GM18873 (cell line): ENCODE results near the gene CDC42BPG.

Source experiments
- ATAC-seq: cut with Tn5 transposase; IDR thresholded peaks from one replicate; pipeline ENCODE4 v1.9.1; 2021; ENCODE audit warnings: mild to moderate bottlenecking, moderate library complexity, moderate number of reproducible peaks; ENCODE audit not compliant: unreplicated experiment, low FRiP score

CDC42BPG gene

DNA sequence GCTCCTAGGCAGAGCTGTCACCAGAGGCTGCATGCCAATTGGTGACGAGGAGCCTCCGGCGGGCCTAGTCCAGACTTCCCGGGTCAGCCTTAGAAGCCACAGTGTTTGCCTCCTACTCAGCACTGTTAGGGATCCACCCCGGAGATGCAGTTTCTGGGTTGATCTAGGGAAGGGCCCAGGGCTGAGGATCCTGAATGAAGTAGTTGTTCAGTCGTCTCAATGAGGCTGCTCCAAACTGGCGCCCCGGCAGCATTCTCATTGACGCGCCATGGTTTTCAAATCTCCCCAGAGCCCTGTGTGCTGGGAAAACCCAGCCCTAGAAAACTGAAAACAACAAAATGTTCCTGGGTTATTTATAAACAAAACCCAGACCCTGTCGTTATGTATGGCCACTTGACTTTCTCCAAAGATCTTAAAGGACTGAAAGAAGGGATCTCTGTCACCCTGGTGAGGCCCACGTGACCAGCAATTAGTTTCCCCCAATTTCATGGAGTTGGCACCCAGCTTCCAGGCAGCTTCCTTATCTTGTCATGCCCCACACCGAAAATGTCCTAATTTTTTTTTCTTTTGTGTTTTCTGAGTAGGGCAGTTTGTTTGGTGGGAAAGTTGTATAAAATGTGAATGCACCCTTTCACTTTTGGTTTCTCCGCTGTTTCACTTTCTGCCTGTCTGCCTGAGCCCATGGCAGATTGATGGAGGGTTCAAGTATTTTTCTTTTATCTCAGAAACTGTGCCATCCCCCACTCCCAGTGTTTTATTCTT is 36.0 kb upstream of the CDC42BPG start:
- ATAC-seq = no peak

GRCh38 chr11:64879244-64879900 is 34.9 kb upstream of the CDC42BPG start:
- ATAC-seq = no peak

DNA sequence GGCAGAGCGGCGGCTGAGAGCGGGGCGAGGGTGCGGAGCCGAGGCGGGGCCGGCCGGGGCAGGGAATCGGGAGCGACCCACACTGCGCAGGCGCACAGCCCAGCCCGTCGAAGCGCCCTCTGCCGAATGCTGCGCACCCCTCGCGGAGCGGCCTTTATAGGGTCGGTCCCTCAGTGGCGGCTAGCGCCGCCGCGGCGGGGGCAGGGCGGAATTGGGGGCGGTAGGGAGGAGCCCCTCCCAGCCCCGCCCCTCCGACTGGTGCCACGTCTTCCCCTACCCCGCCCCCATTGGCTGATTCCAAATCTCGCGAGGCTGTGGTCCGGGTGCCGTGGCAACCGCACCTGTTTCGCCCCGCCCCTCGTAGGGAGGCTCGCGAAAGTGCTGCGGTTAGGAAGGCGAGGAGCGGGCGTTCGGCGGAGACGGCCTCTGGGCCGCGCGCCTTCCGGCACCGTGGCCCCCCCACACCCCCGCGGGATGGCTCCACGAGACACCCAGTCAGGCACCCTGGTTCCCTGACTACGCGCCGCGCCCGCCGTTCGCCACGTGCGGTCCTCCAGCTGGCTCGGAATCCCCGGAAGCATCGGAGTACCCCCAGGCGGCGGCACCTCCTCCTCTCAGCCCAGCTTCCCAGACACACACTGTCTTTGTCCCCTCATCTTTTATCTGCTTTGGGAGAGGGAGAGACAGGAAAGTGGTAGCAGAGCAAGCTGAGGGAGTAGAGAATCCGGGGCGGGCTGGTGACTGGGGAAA is 34.2 kb upstream of the CDC42BPG start, which contains the start of gene EHD1:
Gene EHD1, minus strand, starts transcription at position 128 of the 750 bp plus-strand sequence. CDS start 157 bp downstream, outside the sequence.
- ATAC-seq = peak; percentile 55

- peak; percentile 25 for ATAC-seq
These were observed 33.7 kb upstream of the CDC42BPG start for GRCh38 chr11:64878223-64878493.

DNA sequence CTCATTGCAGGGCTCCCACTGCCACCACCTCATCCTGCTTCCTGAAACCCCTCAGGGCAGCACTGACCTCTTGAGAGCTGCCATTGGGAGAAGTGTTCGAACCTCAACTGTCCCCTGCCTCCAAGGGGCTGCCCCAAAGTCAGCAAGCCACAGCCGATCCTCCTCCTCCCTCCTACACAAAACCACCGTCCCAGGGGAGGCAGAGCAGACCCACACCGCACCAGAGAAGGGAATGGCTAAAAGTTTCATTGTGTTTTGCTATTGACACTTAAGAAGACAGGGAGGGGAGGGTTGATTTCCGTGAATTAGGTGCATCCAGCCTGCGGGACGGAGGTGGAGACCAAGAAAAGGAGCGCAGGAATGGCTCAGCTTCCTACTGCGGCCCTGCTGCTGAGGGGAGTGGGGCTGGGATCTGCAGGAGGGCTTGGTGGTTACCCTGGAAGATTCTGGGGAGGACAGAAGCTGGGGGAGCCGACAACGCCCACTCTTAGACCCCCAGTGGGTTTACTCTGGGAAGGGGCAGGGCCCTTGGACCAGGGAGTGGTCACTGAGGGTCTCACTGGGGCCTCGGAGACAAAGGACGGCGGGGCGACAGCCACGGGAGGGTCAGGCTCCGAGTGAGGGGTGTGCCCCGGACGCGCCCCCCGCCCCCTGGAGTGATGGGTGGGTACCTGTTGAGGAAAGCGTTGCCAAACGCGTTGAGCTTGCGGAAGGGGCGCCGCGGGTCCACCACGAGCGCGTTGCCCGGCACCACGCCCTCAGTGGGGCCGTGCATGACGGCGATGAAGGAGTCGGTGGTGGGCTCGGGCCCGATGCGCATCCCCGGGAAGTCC is 33.2 kb upstream of the CDC42BPG start:
- ATAC-seq = no peak

DNA sequence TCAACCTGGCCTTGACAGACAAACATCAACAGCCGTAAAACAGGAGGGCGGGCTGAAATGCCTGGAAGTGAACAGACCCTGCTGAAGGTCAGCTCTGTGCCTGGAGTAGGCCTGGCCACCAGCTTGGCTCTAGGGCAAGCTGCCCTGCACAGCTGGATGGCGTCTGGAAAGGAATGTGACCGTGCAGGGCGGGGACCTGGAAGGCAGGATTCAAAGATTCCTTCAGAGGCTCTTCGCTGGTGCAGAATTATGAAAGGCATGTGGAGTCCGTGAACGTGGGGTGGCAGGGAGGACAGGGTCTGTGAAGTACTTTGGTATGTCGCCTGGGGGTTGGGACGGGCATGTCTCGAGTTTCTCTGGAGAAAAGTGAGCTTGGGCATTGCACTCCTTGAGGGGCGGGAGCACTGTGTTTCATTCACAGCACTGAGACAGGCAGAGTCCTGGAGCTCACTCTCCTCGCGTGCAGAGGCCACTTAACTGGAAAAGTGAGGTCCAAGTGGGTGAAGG is 32.4 kb upstream of the CDC42BPG start:
- no peak for ATAC-seq

DNA sequence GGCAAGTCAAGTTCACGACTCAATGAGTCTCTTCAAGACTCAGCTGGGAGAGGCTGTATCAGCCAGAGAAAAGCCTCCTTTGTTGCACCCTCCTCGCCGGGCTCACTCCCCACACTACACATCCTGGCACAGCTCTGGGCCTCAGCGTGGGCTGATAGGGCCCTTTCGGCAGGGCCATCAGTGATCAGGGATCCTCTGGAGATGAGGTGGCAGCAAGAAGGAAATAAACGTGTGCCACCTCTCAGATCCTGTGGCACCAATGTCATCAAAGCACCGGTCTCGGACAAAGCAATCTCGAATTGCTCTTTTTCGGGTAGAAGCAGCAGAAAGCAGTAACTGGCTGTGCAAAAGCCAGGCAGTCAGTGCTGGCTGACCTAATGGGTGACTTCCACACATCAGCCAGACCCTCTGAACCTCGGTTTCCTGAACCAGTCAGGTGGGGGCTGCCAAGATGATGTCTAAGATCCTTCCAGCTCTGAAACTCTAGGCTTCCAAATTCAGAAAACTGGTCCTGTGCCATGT is 31.8 kb upstream of the CDC42BPG start:
- no peak for ATAC-seq

DNA sequence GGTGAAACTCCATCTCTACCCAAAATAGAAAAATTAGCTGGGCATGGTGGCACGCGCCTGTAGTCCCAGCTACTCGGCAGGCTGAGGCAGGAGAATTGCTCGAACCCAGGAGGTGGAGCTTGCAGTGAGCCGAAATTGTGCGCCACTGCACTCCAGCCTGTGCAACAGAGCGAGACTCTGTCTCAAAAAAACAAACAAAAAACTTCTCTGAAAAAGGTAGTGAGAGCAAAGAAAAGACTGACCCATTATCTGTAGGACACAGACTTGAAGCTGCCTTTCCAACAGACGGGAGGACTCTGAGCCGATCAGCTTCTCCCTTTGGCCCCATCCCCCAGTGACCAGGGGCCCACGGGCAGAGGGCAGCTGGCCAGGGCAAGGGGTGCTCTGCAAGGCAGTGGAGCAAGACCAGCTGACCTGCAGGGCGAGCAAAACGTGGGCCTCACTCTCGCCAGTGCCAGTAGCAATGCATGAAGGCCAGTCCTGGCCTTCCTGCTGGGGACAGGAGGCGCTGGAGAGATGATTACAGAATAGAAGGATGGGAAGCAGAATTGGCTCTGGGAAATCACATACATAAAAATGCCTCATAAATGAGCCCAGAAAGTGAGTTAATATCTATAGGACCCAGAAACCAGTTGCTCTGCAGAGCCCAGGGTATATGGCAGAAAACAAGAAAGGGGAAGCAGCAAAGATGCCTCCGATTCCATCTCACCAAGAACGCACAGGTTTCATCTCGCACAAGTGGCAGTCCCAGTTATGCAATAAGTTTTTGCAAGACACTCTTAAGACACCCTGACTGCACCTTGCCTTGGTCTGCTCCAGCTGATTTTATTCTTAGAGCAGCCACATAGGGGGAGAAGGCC is 31.1 kb upstream of the CDC42BPG start:
- ATAC-seq = no peak

- no peak for ATAC-seq
These were observed 30.1 kb upstream of the CDC42BPG start for GRCh38 chr11:64874308-64875240.

DNA sequence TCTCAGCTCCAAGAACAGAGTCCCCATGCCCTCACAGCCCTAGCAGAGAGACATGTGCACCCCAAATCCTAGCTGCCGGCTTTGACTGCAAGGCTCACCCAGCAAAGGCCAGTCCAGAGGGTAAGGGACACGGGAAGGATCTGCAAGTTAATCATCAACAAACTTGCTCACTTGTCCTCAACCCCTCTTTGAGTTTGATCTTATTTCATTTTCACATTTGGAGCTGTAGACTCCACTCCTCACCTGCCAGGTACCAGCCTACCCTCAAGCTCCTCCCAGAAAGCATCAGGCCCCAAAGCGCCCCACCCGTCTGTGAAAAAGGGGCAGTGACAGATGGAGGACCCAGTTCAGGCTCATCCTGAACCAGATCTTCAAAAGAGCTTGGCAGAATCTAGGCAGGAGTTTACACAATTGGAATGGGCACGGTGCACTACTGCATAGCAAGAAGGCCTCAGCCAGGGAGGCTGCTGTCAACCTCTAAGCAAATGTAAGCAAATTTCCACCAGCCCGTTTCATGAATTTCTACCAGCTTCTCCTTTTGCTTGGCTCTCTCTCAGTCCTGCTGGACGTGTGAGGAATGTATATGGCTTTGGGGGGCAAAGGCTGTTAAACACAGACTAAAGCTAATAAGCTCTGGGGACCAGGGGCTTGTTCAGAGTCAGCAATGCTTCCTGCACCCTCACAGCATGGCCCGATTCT is 28.5 kb upstream of the CDC42BPG start:
- no peak for ATAC-seq

DNA sequence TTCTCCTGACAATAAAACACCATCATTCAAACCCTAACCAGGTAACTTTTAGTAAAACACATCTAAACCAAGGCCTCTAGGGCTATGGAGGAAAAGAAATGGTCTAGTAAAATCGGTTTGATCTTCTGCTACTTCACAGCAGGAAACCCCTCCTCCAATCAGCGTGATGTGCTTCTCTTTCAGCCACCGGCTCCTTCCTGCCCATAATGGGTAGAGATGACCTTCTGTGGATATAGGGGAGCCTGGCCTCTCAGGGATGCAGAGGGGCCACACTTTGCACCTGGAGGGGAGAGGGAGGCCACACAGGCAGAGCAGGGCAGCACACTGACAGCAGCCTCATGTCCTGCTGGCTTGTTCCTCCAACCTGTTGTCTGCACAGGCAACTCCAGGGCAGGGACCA is 27.0 kb upstream of the CDC42BPG start:
- no peak for ATAC-seq

DNA sequence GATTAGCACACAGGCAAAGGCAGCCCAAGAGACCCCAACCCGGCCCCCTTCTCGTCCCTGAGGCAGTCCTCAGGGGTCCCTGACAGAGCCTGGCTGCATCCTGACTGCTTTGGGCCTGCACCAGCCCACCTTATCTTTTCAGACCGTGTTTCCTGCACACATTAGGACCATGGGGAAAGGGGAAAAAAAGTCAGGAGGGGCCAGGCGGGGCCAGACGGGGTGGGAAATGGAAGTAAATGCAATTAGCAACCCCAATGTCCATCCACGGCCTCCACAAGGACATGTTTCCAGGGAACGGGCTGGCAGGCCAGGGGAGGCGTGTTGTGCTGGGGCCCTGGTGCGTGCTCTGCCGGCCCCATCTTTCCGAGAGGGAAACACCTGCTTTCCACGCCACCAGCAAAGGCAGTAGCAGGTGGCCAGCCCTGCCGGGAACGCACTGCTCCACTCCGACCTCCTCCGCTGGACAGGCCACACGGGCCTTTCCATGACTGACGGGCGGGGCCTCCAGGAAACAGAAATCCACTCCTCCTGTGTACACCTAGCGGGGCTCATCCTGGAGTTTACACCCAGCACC is 26.5 kb upstream of the CDC42BPG start:
- no peak for ATAC-seq

GRCh38 chr11:64870176-64870892 is 25.9 kb upstream of the CDC42BPG start:
- ATAC-seq = no peak

GRCh38 chr11:64869571-64870175 is 25.2 kb upstream of the CDC42BPG start:
- ATAC-seq = no peak

GRCh38 chr11:64868904-64869570 is 24.6 kb upstream of the CDC42BPG start:
- ATAC-seq = no peak
